Kidney (tissue), 14 donors: ENCODE measurements around the gene PHF19. TPM values are rescaled to one million over a fixed set of nuclear protein-coding genes. Genes with fewer than 3 reads are reported as not detected.

Experiments
- DNase-seq, 5 donors: peaks; one replicate each; pipeline ENCODE4 v3.0.0-alpha.2; 2013 to 2020
- FAIRE-seq: peaks from 2 replicates; lab custom pipeline; 2012; peaks lifted over from hg19 to GRCh38; lab: Jason Lieb, UNC
- H3K27ac ChIP-seq, 2 donors: one replicate each; pipeline ENCODE4 v1.7.0; 2013; ENCODE audit warnings: low read depth in 2 of 2, low read length in 2 of 2, inconsistent platforms in 1 of 2
- H3K27me3 ChIP-seq: one replicate; pipeline ENCODE4 v1.7.1; 2013; ENCODE audit warnings: low read length, inconsistent platforms; ENCODE audit not compliant: control insufficient read depth, insufficient read depth
- H3K36me3 ChIP-seq, 3 donors: one replicate each; pipeline versions ENCODE4 v1.7.0 to v1.7.1; 2013; ENCODE audit warnings: low read length in 3 of 3, control low read depth in 1 of 3, inconsistent platforms in 1 of 3; ENCODE audit not compliant: insufficient read depth in 3 of 3, control insufficient read depth in 2 of 3
- H3K4me1 ChIP-seq, 3 donors: one replicate each; pipeline versions ENCODE4 v1.7.0 to v1.7.1; 2013; ENCODE audit warnings: low read length in 3 of 3, inconsistent platforms in 1 of 3, low read depth in 1 of 3; ENCODE audit not compliant: control insufficient read depth in 2 of 3, insufficient read depth in 2 of 3
- H3K4me3 ChIP-seq, 3 donors: one replicate each; pipeline versions ENCODE4 v1.7.0 to v1.8.1; 2013; ENCODE audit warnings: low read length in 3 of 3, control low read depth in 1 of 3, inconsistent platforms in 1 of 3
- H3K9ac ChIP-seq, 3 donors: one replicate each; pipeline versions ENCODE4 v1.7.0 to v1.7.1; 2013; ENCODE audit warnings: low read length in 3 of 3, control low read depth in 1 of 3, inconsistent platforms in 1 of 3
- H3K9me3 ChIP-seq, 3 donors: one replicate each; pipeline versions ENCODE4 v1.7.0 to v1.7.1; 2013; ENCODE audit warnings: low read length in 3 of 3, control low read depth in 1 of 3, inconsistent platforms in 1 of 3; ENCODE audit not compliant: control insufficient read depth in 2 of 3, insufficient read depth in 1 of 3
- CTCF ChIP-seq: IDR thresholded peaks from 3 replicates; pipeline ENCODE4 v1.5.1; 2012; ENCODE audit warnings: mild to moderate bottlenecking, moderate library complexity, borderline replicate concordance; ENCODE audit not compliant: insufficient read depth; ENCODE audit errors: extremely low read depth
- intact Hi-C: fragments of 100-400 bp; cut with DNase I; formaldehyde crosslinking; loops from one replicate; pipeline ENCODE4 v1.11.1; 2022
- polyA plus RNA-seq: library from polyadenylated mRNA; stranded (reverse); fragments of 350-450 nt; fragmentation: Illumina TruSeq; extraction: RNeasy Lipid Tissue Mini Kit (QIAGEN cat#74804); gene quantifications from one replicate; pipeline ENCODE4 v1.2.3, GENCODE V29; 2014; ENCODE audit warnings: low read depth, low replicate concordance; ENCODE audit not compliant: insufficient read depth
- total RNA-seq: library from RNA; stranded (reverse); fragmentation: NEBNext Ultra II Directional; extraction: Animal tissue kit (Norgen Biotek cat#: 25700); gene quantifications from one replicate; pipeline ENCODE4 v1.2.1, GENCODE V29; 2021
- donor health status: control.
- donor health status: control.
- donor health status: control.
- donor health status: control.
- donor health status: control.
- donor health status: DM: yes; HTN: yes; CAD: no.
- donor health status: Normal renal cell carcinoma (clear cell type).

PHF19 gene
- total and polyA plus RNA-seq, 2 donors from 2014 or later, result 6.9 to 17.4 TPM

DNA sequence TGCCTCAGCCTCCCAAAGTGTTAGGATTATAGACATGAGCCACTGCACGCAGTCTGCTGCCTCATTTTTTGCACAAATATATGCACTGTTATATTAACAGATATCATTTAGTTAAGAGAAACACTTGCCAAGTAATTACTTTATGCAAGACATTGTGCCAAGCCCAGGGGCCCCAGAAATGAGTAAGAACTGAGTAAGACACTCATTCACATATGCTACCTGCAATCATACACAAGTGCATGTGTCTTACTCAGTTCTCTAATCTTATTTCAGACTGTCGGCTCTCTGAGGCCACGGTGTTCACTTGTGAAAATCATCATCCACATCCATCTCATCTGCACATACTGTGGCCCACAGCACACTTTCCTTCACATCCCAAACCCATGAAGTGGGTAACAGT, 33.7 kb upstream of the PHF19 start:
- no peak overlapping the region for H3K9ac ChIP-seq
- intact Hi-C loops, result no loop called here
- no peaks in the 10 kb centered on the region for H3K36me3 ChIP-seq

DNA sequence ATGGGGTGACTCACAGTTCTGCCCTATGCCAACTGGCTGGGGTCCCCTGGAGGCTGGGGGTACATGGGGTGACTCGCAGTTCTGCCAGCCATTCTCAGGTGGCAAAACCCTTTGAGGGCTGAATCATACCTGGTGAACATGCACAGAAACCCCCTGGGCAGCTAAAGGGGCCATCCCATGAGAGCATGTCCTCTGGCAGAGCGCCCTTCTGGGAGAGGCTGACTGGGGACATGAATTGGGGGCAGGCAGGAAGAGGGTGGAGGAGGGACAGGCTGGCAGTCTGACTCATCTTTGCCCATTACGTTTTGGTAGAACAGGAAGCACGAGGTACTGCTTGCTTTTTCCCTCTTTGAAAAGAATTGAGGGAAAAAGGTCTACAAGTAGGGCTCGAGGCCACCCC, 32.9 kb upstream of the PHF19 start:
- H3K9me3 ChIP-seq, result no peaks in the 10 kb centered on the region
- no peak overlapping the region for H3K27ac ChIP-seq
- no peak overlapping the region for H3K4me3 ChIP-seq
- H3K4me1 ChIP-seq, result no peaks in the 10 kb centered on the region
- no peak for TF ChIP-seq CTCF
- no peak for DNase-seq
- no peaks in the 10 kb centered on the region for H3K27me3 ChIP-seq
- no peak overlapping the region for H3K9ac ChIP-seq
- FAIRE-seq, result no peak
- intact Hi-C loops, result no loop called here
- H3K36me3 ChIP-seq, result no peaks in the 10 kb centered on the region

More for the DNA sequence above, 33.7 kb upstream of the PHF19 start:
- DNase-seq (no peak), FAIRE-seq (no peak)
- TF ChIP-seq CTCF, result no peak
- Histone ChIP-seq H3K4me3 (no peak overlapping the region), H3K9me3 (no peaks in the 10 kb centered on the region), H3K4me1 (no peaks in the 10 kb centered on the region), H3K27ac (no peak overlapping the region), H3K27me3 (no peaks in the 10 kb centered on the region)

GRCh38 chr9:120905315-120906164, 28.6 kb upstream of the PHF19 start:
- TF ChIP-seq CTCF, result no peak
- no peaks in the 10 kb centered on the region for H3K9me3 ChIP-seq
- intact Hi-C loops, result no loop called here
- H3K27me3 ChIP-seq, result no peaks in the 10 kb centered on the region
- no peak overlapping the region for H3K27ac ChIP-seq
- FAIRE-seq (no peak), DNase-seq (no peak)
- H3K9ac ChIP-seq, result no peak overlapping the region
- no peak overlapping the region for H3K4me3 ChIP-seq
- no peaks in the 10 kb centered on the region for H3K36me3 ChIP-seq
- no peaks in the 10 kb centered on the region for H3K4me1 ChIP-seq
